ENCODE results near the gene PIK3R5.

GRCh38 chr17:8832711-8833352 lies 132.7 kb downstream of the PIK3R5 start:
- no peak for TF ChIP-seq SP1 (CRISPR knock-in tag; conservative IDR thresholded peaks at IDR 0.05)
- no peak for TF ChIP-seq ZSCAN18 (CRISPR knock-in tag; IDR thresholded peaks at IDR 0.05)
- peak; percentile 79 for TF ChIP-seq CTCF (IDR thresholded peaks at IDR 0.05)
- TF ChIP-seq NR1H2 (CRISPR knock-in tag; IDR thresholded peaks at IDR 0.05) = no peak
- TF ChIP-seq MAX (CRISPR knock-in tag; IDR thresholded peaks at IDR 0.05) = no peak
- no peak for TF ChIP-seq USF2 (CRISPR knock-in tag; IDR thresholded peaks at IDR 0.05)

All from WTC11 (cell line).